Stimulated activated memory B cell treated with anti-CD40 and anti-IgM and Interleukin-4, amounts not matched to agents 10 μg/mL and 1 μg/mL and 100 μg/mL, for 72 hours (primary cell): ENCODE measurements around the gene ATXN10.
A peak's percentile ranks its signal among the peaks of the same experiment; 100 is the strongest.
"Not testable (repeated sequence)": the region's sequence is repeated elsewhere in the genome, so short reads cannot be mapped to it uniquely, and the experiment has no call there.

Experiments
- ATAC-seq: fragments of 150-1000 bp; cut with Tn5 transposase; 2 replicates; pipeline ENCODE4 v1.10.0; 2021
- H3K27ac Mint-ChIP-seq: one replicate; pipeline ENCODE4 v1.8.0; 2022; ENCODE audit warnings: mild to moderate bottlenecking, mixed read lengths
- H3K27me3 Mint-ChIP-seq: one replicate; pipeline ENCODE4 v1.8.0; 2022; ENCODE audit warnings: mixed read lengths
- H3K36me3 Mint-ChIP-seq: one replicate; pipeline ENCODE4 v1.8.0; 2022; ENCODE audit warnings: mixed read lengths
- H3K4me1 Mint-ChIP-seq: one replicate; pipeline ENCODE4 v1.8.0; 2022; ENCODE audit warnings: mixed read lengths
- H3K4me3 Mint-ChIP-seq: one replicate; pipeline ENCODE4 v1.8.0; 2022; ENCODE audit warnings: mild to moderate bottlenecking, moderate library complexity, mixed read lengths
- H3K9me3 Mint-ChIP-seq: one replicate; pipeline ENCODE4 v1.8.0; 2022; ENCODE audit warnings: mixed read lengths

ATXN10 gene

GRCh38 chr22:45671783-45672563 lies at the start of gene ATXN10:
ATXN10 (plus strand) TSS chr22:45671834; CDS start chr22:45672064, 230 bp downstream.
- peak within 1 kb of the TSS; percentile 89 for H3K4me3 Mint-ChIP-seq
- H3K36me3 Mint-ChIP-seq: peaks cover 11% of the 10 kb centered on the region
- peaks cover 27% of the 10 kb centered on the region for H3K4me1 Mint-ChIP-seq
- H3K27me3 Mint-ChIP-seq: no peaks in the 10 kb centered on the region
- peak; percentile 85 for ATAC-seq
- H3K27ac Mint-ChIP-seq: peak within 1 kb of the TSS; percentile 93
- peaks cover 3% of the 10 kb centered on the region for H3K9me3 Mint-ChIP-seq

GRCh38 chr22:45621836-45622600 lies 49.6 kb upstream of the ATXN10 start:
- peaks cover 28% of the 10 kb centered on the region for H3K27me3 Mint-ChIP-seq
- ATAC-seq: peak; percentile 31
- no peak overlapping the region for H3K27ac Mint-ChIP-seq
- no peaks in the 10 kb centered on the region for H3K4me1 Mint-ChIP-seq
- peaks cover 8% of the 10 kb centered on the region for H3K9me3 Mint-ChIP-seq
- H3K36me3 Mint-ChIP-seq: no peaks in the 10 kb centered on the region
- H3K4me3 Mint-ChIP-seq: no peak overlapping the region

- H3K9me3 Mint-ChIP-seq, ATAC-seq, H3K36me3 Mint-ChIP-seq, H3K27ac Mint-ChIP-seq, H3K4me1 Mint-ChIP-seq, H3K4me3 Mint-ChIP-seq: not testable (repeated sequence)
- peaks cover 31% of the 10 kb centered on the region for H3K27me3 Mint-ChIP-seq
Observed at GRCh38 chr22:45623464-45624145, 48.0 kb upstream of the ATXN10 start.

- no peaks in the 10 kb centered on the region for H3K4me1 Mint-ChIP-seq
- peaks cover 5% of the 10 kb centered on the region for H3K9me3 Mint-ChIP-seq
- H3K27me3 Mint-ChIP-seq: peaks cover 54% of the 10 kb centered on the region
- H3K27ac Mint-ChIP-seq: no peak overlapping the region
- no peak overlapping the region for H3K4me3 Mint-ChIP-seq
- no peak for ATAC-seq
- H3K36me3 Mint-ChIP-seq: no peaks in the 10 kb centered on the region
Observed at GRCh38 chr22:45626198-45626651, 45.4 kb upstream of the ATXN10 start.

- H3K36me3 Mint-ChIP-seq: no peaks in the 10 kb centered on the region
- H3K4me3 Mint-ChIP-seq: no peak overlapping the region
- H3K9me3 Mint-ChIP-seq: peaks cover 5% of the 10 kb centered on the region
- H3K4me1 Mint-ChIP-seq: no peaks in the 10 kb centered on the region
- peaks cover 68% of the 10 kb centered on the region for H3K27me3 Mint-ChIP-seq
- H3K27ac Mint-ChIP-seq: no peak overlapping the region
- no peak for ATAC-seq
Observed at GRCh38 chr22:45627489-45628233, 44.0 kb upstream of the ATXN10 start.

GRCh38 chr22:45628515-45628914 lies 43.1 kb upstream of the ATXN10 start:
- no peaks in the 10 kb centered on the region for H3K36me3 Mint-ChIP-seq
- ATAC-seq: no peak
- no peak overlapping the region for H3K4me3 Mint-ChIP-seq
- peaks cover 5% of the 10 kb centered on the region for H3K9me3 Mint-ChIP-seq
- no peak overlapping the region for H3K27ac Mint-ChIP-seq
- peaks cover 77% of the 10 kb centered on the region for H3K27me3 Mint-ChIP-seq
- H3K4me1 Mint-ChIP-seq: no peaks in the 10 kb centered on the region

- peaks cover 83% of the 10 kb centered on the region for H3K27me3 Mint-ChIP-seq
- no peaks in the 10 kb centered on the region for H3K4me1 Mint-ChIP-seq
- H3K4me3 Mint-ChIP-seq: no peak overlapping the region
- H3K27ac Mint-ChIP-seq: no peak overlapping the region
- ATAC-seq: no peak
- no peaks in the 10 kb centered on the region for H3K9me3 Mint-ChIP-seq
- H3K36me3 Mint-ChIP-seq: no peaks in the 10 kb centered on the region
Observed at GRCh38 chr22:45629469-45630089, 42.1 kb upstream of the ATXN10 start.

GRCh38 chr22:45630436-45630835 lies 41.2 kb upstream of the ATXN10 start:
- Mint-ChIP-seq H3K36me3 (no peaks in the 10 kb centered on the region), H3K27ac (no peak overlapping the region), H3K27me3 (peaks cover 91% of the 10 kb centered on the region), H3K4me3 (no peak overlapping the region), H3K4me1 (no peaks in the 10 kb centered on the region), H3K9me3 (no peaks in the 10 kb centered on the region)
- no peak for ATAC-seq

- Mint-ChIP-seq H3K27ac (no peak overlapping the region), H3K4me1 (no peaks in the 10 kb centered on the region), H3K27me3 (peaks cover 85% of the 10 kb centered on the region), H3K4me3 (no peak overlapping the region), H3K9me3 (no peaks in the 10 kb centered on the region), H3K36me3 (no peaks in the 10 kb centered on the region)
- no peak for ATAC-seq
Observed at GRCh38 chr22:45631140-45631840, 40.3 kb upstream of the ATXN10 start.

- Mint-ChIP-seq H3K36me3 (no peaks in the 10 kb centered on the region), H3K27me3 (peaks cover 85% of the 10 kb centered on the region), H3K27ac (no peak overlapping the region), H3K4me1 (no peaks in the 10 kb centered on the region), H3K9me3 (no peaks in the 10 kb centered on the region), H3K4me3 (no peak overlapping the region)
- ATAC-seq: no peak
Observed at GRCh38 chr22:45631841-45632238, 39.8 kb upstream of the ATXN10 start.

GRCh38 chr22:45632791-45633515 lies 38.7 kb upstream of the ATXN10 start:
- Mint-ChIP-seq H3K4me1 (no peaks in the 10 kb centered on the region), H3K9me3 (no peaks in the 10 kb centered on the region), H3K4me3 (no peak overlapping the region), H3K27me3 (peaks cover 80% of the 10 kb centered on the region), H3K27ac (no peak overlapping the region), H3K36me3 (no peaks in the 10 kb centered on the region)
- ATAC-seq: no peak

- Mint-ChIP-seq H3K27ac (no peak overlapping the region), H3K9me3 (no peaks in the 10 kb centered on the region)
- ATAC-seq: no peak
Observed at GRCh38 chr22:45636683-45637082, 35.0 kb upstream of the ATXN10 start.

GRCh38 chr22:45638197-45638596 lies 33.4 kb upstream of the ATXN10 start:
- no peak overlapping the region for H3K4me3 Mint-ChIP-seq
- no peaks in the 10 kb centered on the region for H3K36me3 Mint-ChIP-seq
- H3K4me1 Mint-ChIP-seq: peaks cover 6% of the 10 kb centered on the region
- no peak overlapping the region for H3K27ac Mint-ChIP-seq
- no peak for ATAC-seq
- no peaks in the 10 kb centered on the region for H3K9me3 Mint-ChIP-seq
- peaks cover 75% of the 10 kb centered on the region for H3K27me3 Mint-ChIP-seq

More at GRCh38 chr22:45636683-45637082, 35.0 kb upstream of the ATXN10 start:
- Mint-ChIP-seq H3K36me3 (no peaks in the 10 kb centered on the region), H3K4me1 (peaks cover 6% of the 10 kb centered on the region), H3K4me3 (no peak overlapping the region), H3K27me3 (peaks cover 83% of the 10 kb centered on the region)
